Measurements from ENCODE around the gene CLEC19A.

The CLEC19A gene

DNA sequence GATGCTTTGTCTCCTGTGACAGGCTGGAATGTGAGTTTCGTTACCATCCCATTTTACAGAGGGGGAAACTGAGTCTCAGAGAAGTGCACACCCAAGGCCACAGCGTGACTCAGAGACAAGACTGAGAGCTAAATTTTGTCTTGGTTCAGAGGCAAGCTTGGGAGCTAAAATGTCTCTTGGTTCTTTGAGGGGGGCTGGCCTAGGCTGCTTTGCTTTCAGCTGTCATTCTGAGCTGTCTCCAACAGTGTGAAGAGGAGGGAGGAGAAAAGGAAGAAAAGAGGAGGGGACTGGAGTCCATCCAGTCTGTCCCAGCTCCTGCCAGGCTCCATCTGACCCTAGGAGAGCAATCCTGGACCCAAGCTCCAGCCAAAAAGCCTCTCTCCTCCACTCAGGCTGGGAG is at the start of gene CLEC19A:
TSS of gene CLEC19A (plus strand) at position 301 of the 400 bp plus-strand sequence. CDS start 121 bp downstream, outside the sequence.
- DNase-seq (ENCODE audit: low read depth): no peak

DNA sequence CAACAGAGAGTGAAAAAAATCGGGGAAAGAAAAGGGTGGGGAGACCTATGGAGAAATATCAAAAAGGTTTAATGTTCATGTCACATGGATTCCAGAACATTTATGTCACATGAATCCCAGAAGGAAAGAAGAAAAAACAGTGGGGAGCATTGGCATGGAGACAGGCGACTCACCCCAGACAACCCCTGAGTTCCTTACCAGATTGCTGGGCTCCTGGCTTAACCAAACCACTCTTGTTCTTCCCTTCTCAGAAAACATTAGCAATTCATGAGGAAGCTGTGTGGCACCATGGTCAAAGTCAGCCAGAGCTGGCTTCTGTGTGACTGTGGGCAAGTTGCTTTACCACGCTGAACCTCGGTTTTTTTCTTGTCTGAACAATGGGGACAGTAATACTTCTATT is 49.6 kb upstream of the CLEC19A start:
- DNase-seq (ENCODE audit: low read depth): no peak

- DNase-seq (ENCODE audit: low read depth): no peak
Measured at GRCh38 chr16:19236561-19237209, 48.8 kb upstream of the CLEC19A start.

DNA sequence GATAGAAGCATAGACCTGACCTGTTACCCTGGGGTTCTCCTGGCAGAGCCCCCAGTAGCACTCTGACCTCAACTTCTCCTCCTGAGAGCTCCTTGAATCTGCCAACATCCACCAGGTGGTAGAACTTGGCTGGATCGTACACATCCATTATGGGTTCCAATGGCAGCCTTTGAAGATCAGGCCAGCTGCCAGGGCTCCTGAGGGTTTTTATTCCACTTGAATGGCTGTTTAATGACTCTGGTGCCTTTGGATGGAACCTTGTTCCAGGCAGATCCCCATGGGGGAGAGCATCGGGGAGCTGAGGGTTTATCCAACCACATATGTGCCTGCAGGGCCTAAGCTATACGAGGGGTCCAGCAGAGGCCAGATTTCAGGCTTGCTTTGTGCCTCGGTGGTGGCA is 47.1 kb upstream of the CLEC19A start:
- no peak for DNase-seq (ENCODE audit: low read depth)

DNA sequence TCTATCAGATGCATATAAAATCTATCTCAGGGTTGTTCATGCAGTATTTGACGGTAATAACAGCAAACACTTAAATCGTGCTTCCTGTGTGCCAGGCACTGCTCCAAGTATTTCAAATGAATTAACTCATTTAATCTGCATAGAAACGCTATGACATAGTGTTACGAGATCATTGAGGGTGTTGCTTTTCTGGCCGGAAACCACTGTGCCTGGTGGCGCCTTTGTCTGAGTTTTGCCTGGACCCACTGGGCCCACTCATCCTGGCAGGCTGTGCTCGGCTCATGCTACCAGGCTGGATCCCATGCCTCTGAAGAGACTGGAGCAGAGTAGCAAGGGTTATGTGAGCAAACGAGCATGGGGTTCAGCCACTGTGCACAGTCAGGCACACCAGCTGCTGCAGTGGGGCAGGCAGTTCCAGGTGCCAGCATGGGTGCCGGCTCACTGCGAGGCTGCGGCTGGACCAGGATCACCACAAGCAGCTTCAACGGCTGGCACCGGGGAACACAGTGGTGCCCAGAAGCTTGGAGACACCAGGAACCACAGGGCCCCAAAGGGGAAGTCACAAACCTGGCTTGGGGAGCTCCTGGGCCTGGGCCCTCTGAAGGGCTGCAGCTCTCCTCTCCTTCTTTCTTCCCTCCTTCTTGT is 45.9 kb upstream of the CLEC19A start:
- DNase-seq (ENCODE audit: low read depth): no peak

DNA sequence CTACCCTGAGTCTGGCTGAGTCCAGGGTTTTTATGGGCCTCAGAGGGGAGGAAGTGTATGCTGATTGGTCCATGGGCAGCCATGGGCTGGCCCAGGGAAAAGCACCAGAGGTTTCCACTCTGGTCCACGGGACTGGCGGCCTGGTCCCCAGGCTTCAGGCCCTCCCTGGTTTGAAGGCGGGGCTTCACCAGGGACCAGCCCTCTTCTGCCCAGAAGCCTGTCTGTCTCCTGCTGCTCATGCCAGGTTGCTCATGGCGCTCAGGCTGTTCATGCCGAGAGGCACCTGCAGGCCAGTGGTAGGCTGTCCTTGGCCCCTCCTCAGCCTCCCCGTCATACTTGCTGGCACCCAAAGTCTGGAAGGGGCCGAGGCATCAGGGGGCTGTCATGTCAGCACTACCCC is 45.0 kb upstream of the CLEC19A start:
- no peak for DNase-seq (ENCODE audit: low read depth)

DNA sequence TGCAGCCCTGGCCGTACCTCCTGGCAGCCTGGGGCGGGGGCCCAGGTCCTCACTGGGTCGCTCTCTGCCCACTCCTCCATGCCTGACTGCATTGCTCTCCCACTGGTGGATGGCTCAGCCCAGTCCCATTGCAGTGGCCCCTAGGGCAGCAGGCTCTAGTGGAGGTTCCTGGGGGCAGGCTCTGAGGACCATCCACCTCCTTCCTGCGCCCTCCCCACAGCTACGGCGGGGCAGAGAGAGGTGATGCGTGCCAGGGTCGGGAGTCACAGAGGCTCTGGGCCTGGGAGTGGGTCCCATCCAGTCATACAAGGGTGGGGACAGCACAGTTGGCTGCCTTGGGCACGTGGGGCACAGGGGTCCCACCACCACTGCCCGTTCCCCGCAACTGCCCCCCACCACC is 44.0 kb upstream of the CLEC19A start:
- no peak for DNase-seq (ENCODE audit: low read depth)

- no peak for DNase-seq (ENCODE audit: low read depth)
Measured at GRCh38 chr16:19242186-19242585, 43.3 kb upstream of the CLEC19A start.

DNA sequence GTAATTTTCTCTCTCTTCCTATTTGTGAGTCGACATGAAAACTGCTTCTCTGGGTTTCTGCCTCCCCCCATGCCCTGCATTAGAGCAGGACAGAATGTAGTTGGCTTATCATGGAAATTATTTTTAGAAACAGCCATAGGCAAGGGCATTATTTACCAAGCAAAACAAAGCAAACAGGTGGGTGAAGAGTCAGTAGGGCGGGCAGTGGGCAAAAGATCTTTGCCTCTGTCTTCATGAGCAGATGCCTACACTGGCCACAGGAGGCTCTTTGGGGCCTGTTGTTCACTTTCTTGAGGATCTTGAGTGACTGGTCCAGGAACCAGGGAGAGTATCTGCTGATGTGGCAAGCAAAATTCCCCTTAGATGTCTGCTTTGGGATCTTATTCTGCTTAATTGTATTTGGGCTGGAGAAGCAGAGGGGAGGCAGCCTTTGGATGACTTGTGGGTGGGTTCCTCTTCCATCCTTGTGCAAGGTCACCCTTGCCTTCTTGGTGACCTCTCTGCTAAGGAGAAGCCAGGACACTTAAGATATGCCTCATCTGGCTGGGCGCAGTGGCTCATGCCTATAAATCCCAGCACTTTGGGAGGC is 42.5 kb upstream of the CLEC19A start:
- DNase-seq (ENCODE audit: low read depth): no peak

- no peak for DNase-seq (ENCODE audit: low read depth)
Measured at GRCh38 chr16:19245326-19245925, 40.1 kb upstream of the CLEC19A start.

DNA sequence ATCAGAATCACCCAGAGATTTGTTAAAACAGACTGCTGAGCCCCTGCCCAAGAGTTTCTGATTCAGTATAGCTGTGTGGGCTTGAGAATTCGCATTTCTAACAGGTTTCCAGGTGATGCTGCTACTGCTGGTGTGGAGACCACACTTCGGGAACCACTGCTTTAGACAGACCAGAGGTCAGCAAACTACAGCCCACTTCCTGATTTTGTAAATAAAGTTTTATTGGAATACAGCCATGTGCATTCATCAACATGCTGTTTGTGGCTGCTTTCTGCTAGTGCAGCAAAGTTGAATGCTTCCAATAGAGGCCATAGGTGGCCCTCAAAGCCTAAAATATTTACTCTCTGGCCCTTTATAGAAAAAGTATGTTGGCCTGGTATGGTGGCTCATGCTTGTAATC is 32.6 kb upstream of the CLEC19A start:
- no peak for DNase-seq (ENCODE audit: low read depth)

GRCh38 chr16:19254611-19255010 is 30.9 kb upstream of the CLEC19A start:
- DNase-seq (ENCODE audit: low read depth): no peak

DNA sequence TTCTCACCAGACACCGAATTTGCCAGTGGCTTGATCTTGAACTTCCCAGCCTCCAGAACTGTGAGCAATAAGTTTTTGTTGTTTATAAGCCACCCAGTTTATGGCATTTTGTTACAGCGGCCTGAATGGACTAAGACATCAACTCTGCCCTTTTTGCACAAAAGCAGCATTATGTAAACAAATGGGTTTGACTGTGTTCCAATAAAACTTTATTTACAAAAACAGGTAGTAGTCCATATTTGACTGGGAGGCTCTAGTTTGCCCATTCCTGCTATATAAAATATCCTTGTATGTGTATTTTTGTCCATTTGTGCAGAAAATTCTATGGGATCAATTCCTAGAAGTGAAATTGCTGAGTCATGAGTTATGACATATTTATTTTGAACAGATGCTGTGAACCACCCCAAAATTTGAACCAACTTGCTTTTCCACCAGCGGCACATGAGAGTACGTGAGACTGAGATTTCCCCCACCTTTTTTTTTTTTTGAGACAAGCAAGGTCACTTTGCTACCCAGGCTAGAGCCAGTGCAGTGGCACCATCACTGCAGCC is 21.3 kb upstream of the CLEC19A start:
- DNase-seq (ENCODE audit: low read depth): no peak

DNA sequence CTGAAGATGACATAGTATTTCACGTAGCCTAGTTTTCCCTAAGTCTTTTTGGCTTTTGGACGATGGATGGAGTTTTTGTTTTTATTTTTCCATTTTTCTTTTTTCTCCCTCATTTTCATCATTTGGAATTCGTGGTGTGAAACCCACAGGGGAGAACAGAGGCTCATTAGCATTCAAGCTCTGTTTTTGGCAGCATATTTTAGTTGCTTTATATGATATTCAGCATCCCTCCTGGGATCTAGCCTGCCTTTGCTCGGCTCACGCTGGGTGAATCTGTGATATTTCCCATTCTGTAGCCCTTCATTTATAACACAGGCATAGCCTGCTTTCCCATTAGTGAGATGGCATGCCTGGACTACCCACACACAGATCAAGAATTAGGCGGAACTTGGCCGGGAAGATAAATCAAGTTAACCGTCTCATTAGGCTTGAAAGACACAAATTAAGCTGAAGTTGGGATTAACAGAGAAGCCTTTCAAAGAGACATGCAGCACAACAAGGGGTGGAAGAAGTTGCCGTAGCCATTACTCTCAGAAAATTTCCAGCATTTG is 20.1 kb upstream of the CLEC19A start:
- DNase-seq (ENCODE audit: low read depth): no peak

DNA sequence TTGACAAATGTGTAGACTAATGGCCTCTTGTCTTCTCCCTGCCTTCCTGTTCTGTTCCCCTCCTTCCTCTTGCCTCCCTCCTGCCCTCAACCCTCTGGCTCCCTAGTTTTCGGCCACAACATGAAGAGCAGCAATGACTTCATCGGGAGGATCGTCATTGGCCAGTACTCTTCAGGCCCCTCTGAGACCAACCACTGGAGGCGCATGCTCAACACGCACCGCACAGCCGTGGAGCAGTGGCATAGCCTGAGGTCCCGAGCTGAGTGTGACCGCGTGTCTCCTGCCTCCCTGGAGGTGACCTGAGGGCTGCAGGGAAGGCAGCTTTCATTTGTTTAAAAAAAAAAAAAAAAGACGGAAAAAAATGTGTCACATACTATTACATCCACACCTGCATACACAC is 18.8 kb upstream of the CLEC19A start:
- DNase-seq (ENCODE audit: low read depth): no peak

GRCh38 chr16:19269098-19269497 is 16.4 kb upstream of the CLEC19A start:
- no peak for DNase-seq (ENCODE audit: low read depth)

- DNase-seq (ENCODE audit: low read depth): no peak
Measured at GRCh38 chr16:19274165-19274797, 11.2 kb upstream of the CLEC19A start.

- DNase-seq (ENCODE audit: low read depth): no peak
Measured at GRCh38 chr16:19278403-19278802, 7.1 kb upstream of the CLEC19A start.

GRCh38 chr16:19281246-19281645 is 4.3 kb upstream of the CLEC19A start:
- DNase-seq (ENCODE audit: low read depth): no peak

- no peak for DNase-seq (ENCODE audit: low read depth)
Measured at GRCh38 chr16:19282101-19282500, 3.4 kb upstream of the CLEC19A start.

DNA sequence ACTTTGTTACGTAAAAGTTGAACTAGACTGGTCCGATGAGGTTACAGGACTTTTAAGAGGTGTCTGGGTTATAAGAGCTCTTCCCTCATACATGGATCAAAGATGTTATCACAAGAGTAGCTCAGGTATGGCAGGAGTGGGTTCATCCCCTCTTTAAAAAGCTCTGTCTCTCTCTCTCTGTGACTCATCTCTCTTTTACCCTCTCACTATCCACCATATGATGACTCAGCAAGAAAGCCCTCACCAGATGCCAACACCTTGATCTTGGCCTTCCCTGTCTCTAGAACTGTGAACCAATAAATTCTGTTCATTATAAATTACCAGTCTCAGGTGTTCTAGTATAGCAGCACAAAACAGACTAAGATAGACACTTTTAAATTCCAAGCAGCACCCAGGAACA is 1.9 kb upstream of the CLEC19A start:
- no peak for DNase-seq (ENCODE audit: low read depth)

DNA sequence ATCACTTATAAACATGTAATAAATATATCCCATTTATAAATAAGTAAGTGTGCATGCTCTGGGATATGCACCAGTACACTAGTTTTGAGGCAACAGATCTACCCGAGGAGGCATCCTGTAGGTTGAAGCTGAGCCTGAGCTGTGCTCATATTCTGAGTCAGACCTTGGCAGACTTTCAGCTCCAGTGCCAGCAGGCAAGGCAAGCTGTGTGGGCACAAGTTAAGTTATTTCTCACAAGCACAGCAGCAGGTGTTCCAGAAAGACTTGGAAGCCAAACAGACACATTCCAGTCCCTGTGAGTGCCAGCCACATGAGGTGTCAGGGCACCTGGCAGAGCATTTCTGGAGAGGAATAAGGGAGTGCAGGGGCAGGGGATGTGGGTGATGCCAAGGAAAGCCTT is 1.3 kb upstream of the CLEC19A start:
- DNase-seq (ENCODE audit: low read depth): no peak

Data from activated T-cell treated with anti-CD3 and anti-CD28 coated beads for 1 hour (primary cell).